ENCODE results near the gene IL26.
"Not testable (repeated sequence)": the region's sequence is repeated elsewhere in the genome, so short reads cannot be mapped to it uniquely, and the experiment has no call there.

IL26 gene

DNA sequence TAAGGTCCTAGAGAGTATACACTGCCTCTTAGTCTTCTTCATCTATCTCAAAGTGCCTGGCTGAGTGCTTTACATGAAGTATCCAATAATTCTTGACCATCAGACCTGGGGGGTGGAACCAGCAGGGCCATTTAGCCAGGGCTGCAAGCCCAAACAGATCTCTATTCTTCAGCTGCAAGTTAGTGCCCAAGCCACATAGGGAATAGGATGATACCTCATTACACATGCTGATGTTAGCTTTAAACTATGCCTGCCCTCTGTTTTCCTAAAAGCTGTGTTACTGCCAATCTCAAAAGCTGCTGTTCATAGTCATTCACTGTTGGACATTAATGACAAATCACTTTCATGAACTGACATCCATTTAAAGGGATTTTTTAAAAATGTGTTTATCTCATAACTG, 49.4 kb downstream of the IL26 start:
- Histone ChIP-seq H3K27ac (ENCODE audit: low read depth, low read length) (no peak overlapping the region), H3F3A (ENCODE audit: insufficient read depth) (no peaks in the 10 kb centered on the region), H3K79me2 (ENCODE audit: insufficient read depth, low read length) (no peaks in the 10 kb centered on the region), H3K4me2 (ENCODE audit: low read depth, low read length, poor library complexity, severe bottlenecking) (no peak overlapping the region), H3K36me3 (ENCODE audit: low read length) (no peaks in the 10 kb centered on the region), H4K20me1 (ENCODE audit: low read depth, low read length) (no peaks in the 10 kb centered on the region), H3K27me3 (ENCODE audit: low read length) (no peaks in the 10 kb centered on the region), H3K9me2 (replicated peaks; ENCODE audit: insufficient read depth, low read length) (no peaks in the 10 kb centered on the region), H3K9me3 (ENCODE audit: insufficient read depth, low read length) (no peaks in the 10 kb centered on the region), H2AFZ (ENCODE audit: low read depth, low read length, severe bottlenecking) (no peak overlapping the region), H3K9ac (ENCODE audit: low read length) (no peak overlapping the region), H3K4me3 (ENCODE audit: insufficient read depth, low read length, poor library complexity, severe bottlenecking) (no peak overlapping the region)
- no peak for TF ChIP-seq EZH2phosphoT487 (conservative IDR thresholded peaks at IDR 0.05; ENCODE audit: low read length)
- no peak for TF ChIP-seq CTCF (IDR thresholded peaks at IDR 0.05; ENCODE audit: insufficient read depth, low read length, poor library complexity, severe bottlenecking)

GRCh38 chr12:68175557-68176061, 50.0 kb downstream of the IL26 start:
- Histone ChIP-seq H3K9me3 (ENCODE audit: insufficient read depth, low read length) (no peaks in the 10 kb centered on the region), H3K36me3 (ENCODE audit: low read length) (no peaks in the 10 kb centered on the region), H2AFZ (ENCODE audit: low read depth, low read length, severe bottlenecking) (no peak overlapping the region), H3K9me2 (replicated peaks; ENCODE audit: insufficient read depth, low read length) (no peaks in the 10 kb centered on the region), H3K4me2 (ENCODE audit: low read depth, low read length, poor library complexity, severe bottlenecking) (peak overlapping the region; percentile 8), H3K27me3 (ENCODE audit: low read length) (no peaks in the 10 kb centered on the region), H3K27ac (ENCODE audit: low read depth, low read length) (peak overlapping the region; percentile 33), H3F3A (ENCODE audit: insufficient read depth) (no peaks in the 10 kb centered on the region), H3K4me3 (ENCODE audit: insufficient read depth, low read length, poor library complexity, severe bottlenecking) (no peak overlapping the region), H3K9ac (ENCODE audit: low read length) (no peak overlapping the region), H4K20me1 (ENCODE audit: low read depth, low read length) (no peaks in the 10 kb centered on the region), H3K79me2 (ENCODE audit: insufficient read depth, low read length) (no peaks in the 10 kb centered on the region)
- TF ChIP-seq CTCF (IDR thresholded peaks at IDR 0.05; ENCODE audit: insufficient read depth, low read length, poor library complexity, severe bottlenecking) (no peak), EZH2phosphoT487 (conservative IDR thresholded peaks at IDR 0.05; ENCODE audit: low read length) (no peak)

- not testable (repeated sequence) for H3F3A ChIP-seq (ENCODE audit: insufficient read depth); H4K20me1 ChIP-seq (ENCODE audit: low read depth, low read length); H3K9me2 ChIP-seq (replicated peaks; ENCODE audit: insufficient read depth, low read length); H3K27me3 ChIP-seq (ENCODE audit: low read length); H3K36me3 ChIP-seq (ENCODE audit: low read length); H2AFZ ChIP-seq (ENCODE audit: low read depth, low read length, severe bottlenecking); H3K9ac ChIP-seq (ENCODE audit: low read length); H3K79me2 ChIP-seq (ENCODE audit: insufficient read depth, low read length); H3K9me3 ChIP-seq (ENCODE audit: insufficient read depth, low read length); H3K4me2 ChIP-seq (ENCODE audit: low read depth, low read length, poor library complexity, severe bottlenecking); H3K4me3 ChIP-seq (ENCODE audit: insufficient read depth, low read length, poor library complexity, severe bottlenecking); H3K27ac ChIP-seq (ENCODE audit: low read depth, low read length)
Observed at GRCh38 chr12:68174761-68175160, 50.8 kb downstream of the IL26 start.

- Histone ChIP-seq H3K9ac (ENCODE audit: low read length) (no peak overlapping the region), H3K27ac (ENCODE audit: low read depth, low read length) (no peak overlapping the region), H3K79me2 (ENCODE audit: insufficient read depth, low read length) (no peaks in the 10 kb centered on the region), H3K4me3 (ENCODE audit: insufficient read depth, low read length, poor library complexity, severe bottlenecking) (no peak overlapping the region), H3K36me3 (ENCODE audit: low read length) (no peaks in the 10 kb centered on the region), H3K9me3 (ENCODE audit: insufficient read depth, low read length) (no peaks in the 10 kb centered on the region), H4K20me1 (ENCODE audit: low read depth, low read length) (no peaks in the 10 kb centered on the region), H3K27me3 (ENCODE audit: low read length) (no peaks in the 10 kb centered on the region), H3F3A (ENCODE audit: insufficient read depth) (no peaks in the 10 kb centered on the region), H3K9me2 (replicated peaks; ENCODE audit: insufficient read depth, low read length) (no peaks in the 10 kb centered on the region), H3K4me2 (ENCODE audit: low read depth, low read length, poor library complexity, severe bottlenecking) (no peak overlapping the region), H2AFZ (ENCODE audit: low read depth, low read length, severe bottlenecking) (no peak overlapping the region)
- no peak for TF ChIP-seq EZH2phosphoT487 (conservative IDR thresholded peaks at IDR 0.05; ENCODE audit: low read length)
- no peak for TF ChIP-seq CTCF (IDR thresholded peaks at IDR 0.05; ENCODE audit: insufficient read depth, low read length, poor library complexity, severe bottlenecking)
Observed at GRCh38 chr12:68173792-68174191, 51.8 kb downstream of the IL26 start.
